Measurements from ENCODE around the gene SLC38A11. TPM values are rescaled to one million over a fixed set of nuclear protein-coding genes. Genes with fewer than 3 reads are reported as not detected.
A peak's percentile ranks its signal among the peaks of the same experiment; 100 is the strongest.

Gene SLC38A11
- total and polyA plus RNA-seq, 2 of the 13 experiments (the other 11 are each of a cell fraction or from before 2014, with no cell fraction given) = 14.0 to 14.3 TPM

DNA sequence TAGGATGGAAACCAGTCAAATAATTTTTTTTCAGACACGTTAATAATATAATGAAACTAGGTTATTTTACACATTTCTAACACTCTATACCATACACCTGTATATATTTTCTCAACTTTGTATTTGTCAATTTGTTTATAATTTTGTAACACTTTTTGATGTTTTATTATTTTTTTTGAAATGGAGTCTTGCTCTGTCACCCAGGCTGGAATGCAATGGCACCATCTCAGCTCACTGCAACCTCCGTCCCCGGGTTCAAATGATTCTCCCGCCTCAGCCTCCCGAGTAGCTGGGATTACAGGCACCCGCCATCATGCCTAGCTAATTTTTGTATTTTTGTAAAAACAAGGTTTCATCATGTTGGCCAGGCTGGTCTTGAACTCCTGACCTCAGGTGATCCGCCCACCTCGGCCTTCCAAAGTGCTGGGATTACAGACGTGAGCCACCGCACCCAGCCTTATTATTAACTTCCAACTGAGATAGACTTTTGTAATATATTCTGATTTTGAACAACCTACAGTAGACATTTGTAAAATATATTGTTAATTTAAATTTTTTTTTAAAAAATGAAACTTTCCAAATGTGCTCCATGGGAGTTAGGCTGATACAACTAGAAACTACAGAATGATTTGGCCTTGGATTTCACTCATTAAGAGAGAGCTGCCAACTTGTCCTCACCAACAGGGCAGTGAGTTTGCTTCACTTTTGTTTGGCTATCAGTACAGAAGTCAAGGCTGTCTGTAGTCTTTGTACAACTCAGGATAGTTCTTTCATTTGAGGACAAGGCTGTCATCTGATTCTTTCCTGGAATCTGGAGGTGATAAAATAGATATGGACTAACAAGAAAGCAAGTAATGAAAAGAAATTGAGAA lies 79.8 kb downstream of the SLC38A11 start (continued):
- TF ChIP-seq XRCC5 (optimal IDR thresholded peaks at IDR 0.05; ENCODE audit: low read length) (no peak), ZFAT (CRISPR knock-in tag; conservative IDR thresholded peaks at IDR 0.05) (no peak), ZNF331 (CRISPR knock-in tag; IDR thresholded peaks at IDR 0.05) (peak; percentile 48; the same call in 1 of the 2 replicates), ZNF124 (CRISPR knock-in tag; IDR thresholded peaks at IDR 0.05) (0 out of 2 replicates have a peak, but pooled peaks have one; percentile 48), ZBTB38 (CRISPR knock-in tag; IDR thresholded peaks at IDR 0.05) (0 out of 2 replicates have a peak, but pooled peaks have one; percentile 26), ZFX (CRISPR knock-in tag; IDR thresholded peaks at IDR 0.05; ENCODE audit: low read depth) (no peak), CHCHD3 (CRISPR knock-in tag; IDR thresholded peaks at IDR 0.05) (no peak), ZNF24 (IDR thresholded peaks at IDR 0.05) (no peak), ZNF720 (CRISPR knock-in tag; IDR thresholded peaks at IDR 0.05) (no peak), SOX13 (IDR thresholded peaks at IDR 0.05) (no peak), SOX13 (CRISPR knock-in tag; conservative IDR thresholded peaks at IDR 0.05 in 1 of 2, IDR thresholded peaks at IDR 0.05 in 1 of 2) (peak in 1 of 2 experiments; percentile 89; a peak in 2 of 4 replicates), HOXA7 (CRISPR knock-in tag; IDR thresholded peaks at IDR 0.05) (no peak), DPF2 (CRISPR knock-in tag; IDR thresholded peaks at IDR 0.05; ENCODE audit: borderline replicate concordance, low read depth) (peak; percentile 70; the same call in 1 of the 2 replicates), ZNF317 (CRISPR knock-in tag; IDR thresholded peaks at IDR 0.05) (peak; percentile 45; the same call in 1 of the 2 replicates), CBFB (CRISPR knock-in tag; IDR thresholded peaks at IDR 0.05) (no peak), ZNF501 (CRISPR knock-in tag; IDR thresholded peaks at IDR 0.05) (no peak), NR2F2 (IDR thresholded peaks at IDR 0.05; ENCODE audit: borderline replicate concordance, low read depth) (peak; percentile 52; the same call in 1 of the 2 replicates)
- TF ChIP-seq, protein P1, sequence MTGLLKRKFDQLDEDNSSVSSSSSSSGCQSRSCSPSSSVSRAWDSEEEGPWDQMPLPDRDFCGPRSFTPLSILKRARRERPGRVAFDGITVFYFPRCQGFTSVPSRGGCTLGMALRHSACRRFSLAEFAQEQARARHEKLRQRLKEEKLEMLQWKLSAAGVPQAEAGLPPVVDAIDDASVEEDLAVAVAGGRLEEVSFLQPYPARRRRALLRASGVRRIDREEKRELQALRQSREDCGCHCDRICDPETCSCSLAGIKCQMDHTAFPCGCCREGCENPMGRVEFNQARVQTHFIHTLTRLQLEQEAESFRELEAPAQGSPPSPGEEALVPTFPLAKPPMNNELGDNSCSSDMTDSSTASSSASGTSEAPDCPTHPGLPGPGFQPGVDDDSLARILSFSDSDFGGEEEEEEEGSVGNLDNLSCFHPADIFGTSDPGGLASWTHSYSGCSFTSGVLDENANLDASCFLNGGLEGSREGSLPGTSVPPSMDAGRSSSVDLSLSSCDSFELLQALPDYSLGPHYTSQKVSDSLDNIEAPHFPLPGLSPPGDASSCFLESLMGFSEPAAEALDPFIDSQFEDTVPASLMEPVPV (CRISPR knock-in tag; IDR thresholded peaks at IDR 0.05) = no peak
- TF ChIP-seq, protein P2, sequence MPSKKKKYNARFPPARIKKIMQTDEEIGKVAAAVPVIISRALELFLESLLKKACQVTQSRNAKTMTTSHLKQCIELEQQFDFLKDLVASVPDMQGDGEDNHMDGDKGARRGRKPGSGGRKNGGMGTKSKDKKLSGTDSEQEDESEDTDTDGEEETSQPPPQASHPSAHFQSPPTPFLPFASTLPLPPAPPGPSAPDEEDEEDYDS (CRISPR knock-in tag; IDR thresholded peaks at IDR 0.05) = peak; percentile 43; the same call in 1 of the 2 replicates
- TF ChIP-seq, protein P3, sequence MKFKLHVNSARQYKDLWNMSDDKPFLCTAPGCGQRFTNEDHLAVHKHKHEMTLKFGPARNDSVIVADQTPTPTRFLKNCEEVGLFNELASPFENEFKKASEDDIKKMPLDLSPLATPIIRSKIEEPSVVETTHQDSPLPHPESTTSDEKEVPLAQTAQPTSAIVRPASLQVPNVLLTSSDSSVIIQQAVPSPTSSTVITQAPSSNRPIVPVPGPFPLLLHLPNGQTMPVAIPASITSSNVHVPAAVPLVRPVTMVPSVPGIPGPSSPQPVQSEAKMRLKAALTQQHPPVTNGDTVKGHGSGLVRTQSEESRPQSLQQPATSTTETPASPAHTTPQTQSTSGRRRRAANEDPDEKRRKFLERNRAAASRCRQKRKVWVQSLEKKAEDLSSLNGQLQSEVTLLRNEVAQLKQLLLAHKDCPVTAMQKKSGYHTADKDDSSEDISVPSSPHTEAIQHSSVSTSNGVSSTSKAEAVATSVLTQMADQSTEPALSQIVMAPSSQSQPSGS (CRISPR knock-in tag; IDR thresholded peaks at IDR 0.05) = peak; percentile 11; the same call in 1 of the 2 replicates
- TF ChIP-seq, protein P4, sequence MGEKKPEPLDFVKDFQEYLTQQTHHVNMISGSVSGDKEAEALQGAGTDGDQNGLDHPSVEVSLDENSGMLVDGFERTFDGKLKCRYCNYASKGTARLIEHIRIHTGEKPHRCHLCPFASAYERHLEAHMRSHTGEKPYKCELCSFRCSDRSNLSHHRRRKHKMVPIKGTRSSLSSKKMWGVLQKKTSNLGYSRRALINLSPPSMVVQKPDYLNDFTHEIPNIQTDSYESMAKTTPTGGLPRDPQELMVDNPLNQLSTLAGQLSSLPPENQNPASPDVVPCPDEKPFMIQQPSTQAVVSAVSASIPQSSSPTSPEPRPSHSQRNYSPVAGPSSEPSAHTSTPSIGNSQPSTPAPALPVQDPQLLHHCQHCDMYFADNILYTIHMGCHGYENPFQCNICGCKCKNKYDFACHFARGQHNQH (CRISPR knock-in tag; IDR thresholded peaks at IDR 0.05) = no peak
- TF ChIP-seq, protein P5, sequence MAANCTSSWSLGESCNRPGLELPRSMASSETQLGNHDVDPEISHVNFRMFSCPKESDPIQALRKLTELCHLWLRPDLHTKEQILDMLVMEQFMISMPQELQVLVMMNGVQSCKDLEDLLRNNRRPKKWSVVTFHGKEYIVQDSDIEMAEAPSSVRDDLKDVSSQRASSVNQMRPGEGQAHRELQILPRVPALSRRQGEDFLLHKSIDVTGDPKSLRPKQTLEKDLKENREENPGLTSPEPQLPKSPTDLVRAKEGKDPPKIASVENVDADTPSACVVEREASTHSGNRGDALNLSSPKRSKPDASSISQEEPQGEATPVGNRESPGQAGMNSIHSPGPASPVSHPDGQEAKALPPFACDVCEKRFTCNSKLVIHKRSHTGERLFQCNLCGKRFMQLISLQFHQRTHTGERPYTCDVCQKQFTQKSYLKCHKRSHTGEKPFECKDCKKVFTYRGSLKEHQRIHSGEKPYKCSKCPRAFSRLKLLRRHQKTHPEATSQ (CRISPR knock-in tag; IDR thresholded peaks at IDR 0.05; ENCODE audit: borderline replicate concordance) = peak; percentile 36; the same call in 1 of the 2 replicates

All from HepG2 (cell line).